ENCODE data around the gene ECI2. TPM values are rescaled to one million over a fixed set of nuclear protein-coding genes. Genes with fewer than 3 reads are reported as not detected.
A peak's percentile ranks its signal among the peaks of the same experiment; 100 is the strongest.

ECI2 gene
- total and polyA plus RNA-seq, 2 of the 13 experiments (the other 11 are each of a cell fraction or from before 2014, with no cell fraction given) = 78.5 to 228 TPM

DNA sequence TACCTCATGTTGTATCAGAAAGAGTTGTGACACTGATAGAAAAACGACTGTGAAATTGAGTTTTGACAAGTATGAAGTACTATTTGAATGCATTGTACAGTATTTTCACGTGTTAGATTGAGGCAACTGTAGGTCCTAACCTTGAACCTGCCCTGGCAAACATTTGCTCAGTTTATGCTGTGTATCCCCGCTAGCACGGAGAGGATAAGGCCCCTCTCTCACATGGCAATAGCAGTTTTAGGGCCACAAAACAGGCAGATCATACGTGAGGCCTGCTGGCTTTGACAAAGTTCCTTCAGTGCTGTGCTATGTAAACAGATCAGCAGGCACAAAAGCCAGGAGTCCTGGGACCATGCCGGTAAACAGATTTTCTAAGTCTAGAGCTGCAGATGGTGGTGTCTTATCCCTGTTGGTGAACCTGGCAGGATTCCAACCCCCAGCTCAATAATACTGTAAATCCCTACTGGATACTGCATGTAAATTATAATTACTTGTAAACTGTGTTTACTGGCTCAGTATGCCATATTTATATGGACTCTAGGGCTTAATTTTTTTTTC, 32.6 kb downstream of the ECI2 start (continued):
- TF ChIP-seq YEATS2 (CRISPR knock-in tag; IDR thresholded peaks at IDR 0.05; ENCODE audit: borderline replicate concordance) (peak; percentile 63; the same call in 1 of the 2 replicates), NFKBIZ (CRISPR knock-in tag; IDR thresholded peaks at IDR 0.05) (peak; percentile 91; the same call in 1 of the 2 replicates), PAWR (CRISPR knock-in tag; IDR thresholded peaks at IDR 0.05; ENCODE audit: borderline replicate concordance) (no peak), ZSCAN29 (CRISPR knock-in tag; conservative IDR thresholded peaks at IDR 0.05) (peak; percentile 92), SP1 (IDR thresholded peaks at IDR 0.05) (no peak), SP1 (CRISPR knock-in tag; IDR thresholded peaks at IDR 0.05) (0 out of 2 replicates have a peak, but pooled peaks have one; percentile 19), RAD51 (IDR thresholded peaks at IDR 0.05; ENCODE audit: borderline replicate concordance) (no peak), ZNF550 (CRISPR knock-in tag; IDR thresholded peaks at IDR 0.05; ENCODE audit: borderline replicate concordance) (no peak), SIX1 (CRISPR knock-in tag; IDR thresholded peaks at IDR 0.05; ENCODE audit: borderline replicate concordance) (peak; percentile 80; the same call in 1 of the 2 replicates), ZMAT3 (CRISPR knock-in tag; conservative IDR thresholded peaks at IDR 0.05) (peak; percentile 74; the same call in 1 of the 2 replicates), ZNF605 (CRISPR knock-in tag; IDR thresholded peaks at IDR 0.05) (no peak; the same call in 1 of the 2 replicates), ZNF567 (CRISPR knock-in tag; IDR thresholded peaks at IDR 0.05; ENCODE audit: borderline replicate concordance) (no peak), ZNF652 (CRISPR knock-in tag; IDR thresholded peaks at IDR 0.05; ENCODE audit: borderline replicate concordance, low read depth) (peak; percentile 53; the same call in 1 of the 2 replicates), ZKSCAN1 (IDR thresholded peaks at IDR 0.05; ENCODE audit: low read length) (no peak), ZNF775 (CRISPR knock-in tag; IDR thresholded peaks at IDR 0.05; ENCODE audit: borderline replicate concordance) (0 out of 2 replicates have a peak, but pooled peaks have one; percentile 60), KAT2B (IDR thresholded peaks at IDR 0.05; ENCODE audit: borderline replicate concordance, low read depth, low read length) (no peak)
- TF ChIP-seq, protein P1, sequence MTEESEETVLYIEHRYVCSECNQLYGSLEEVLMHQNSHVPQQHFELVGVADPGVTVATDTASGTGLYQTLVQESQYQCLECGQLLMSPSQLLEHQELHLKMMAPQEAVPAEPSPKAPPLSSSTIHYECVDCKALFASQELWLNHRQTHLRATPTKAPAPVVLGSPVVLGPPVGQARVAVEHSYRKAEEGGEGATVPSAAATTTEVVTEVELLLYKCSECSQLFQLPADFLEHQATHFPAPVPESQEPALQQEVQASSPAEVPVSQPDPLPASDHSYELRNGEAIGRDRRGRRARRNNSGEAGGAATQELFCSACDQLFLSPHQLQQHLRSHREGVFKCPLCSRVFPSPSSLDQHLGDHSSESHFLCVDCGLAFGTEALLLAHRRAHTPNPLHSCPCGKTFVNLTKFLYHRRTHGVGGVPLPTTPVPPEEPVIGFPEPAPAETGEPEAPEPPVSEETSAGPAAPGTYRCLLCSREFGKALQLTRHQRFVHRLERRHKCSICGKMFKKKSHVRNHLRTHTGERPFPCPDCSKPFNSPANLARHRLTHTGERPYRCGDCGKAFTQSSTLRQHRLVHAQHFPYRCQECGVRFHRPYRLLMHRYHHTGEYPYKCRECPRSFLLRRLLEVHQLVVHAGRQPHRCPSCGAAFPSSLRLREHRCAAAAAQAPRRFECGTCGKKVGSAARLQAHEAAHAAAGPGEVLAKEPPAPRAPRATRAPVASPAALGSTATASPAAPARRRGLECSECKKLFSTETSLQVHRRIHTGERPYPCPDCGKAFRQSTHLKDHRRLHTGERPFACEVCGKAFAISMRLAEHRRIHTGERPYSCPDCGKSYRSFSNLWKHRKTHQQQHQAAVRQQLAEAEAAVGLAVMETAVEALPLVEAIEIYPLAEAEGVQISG (CRISPR knock-in tag; IDR thresholded peaks at IDR 0.05) = peak; percentile 86
- TF ChIP-seq, protein P2, sequence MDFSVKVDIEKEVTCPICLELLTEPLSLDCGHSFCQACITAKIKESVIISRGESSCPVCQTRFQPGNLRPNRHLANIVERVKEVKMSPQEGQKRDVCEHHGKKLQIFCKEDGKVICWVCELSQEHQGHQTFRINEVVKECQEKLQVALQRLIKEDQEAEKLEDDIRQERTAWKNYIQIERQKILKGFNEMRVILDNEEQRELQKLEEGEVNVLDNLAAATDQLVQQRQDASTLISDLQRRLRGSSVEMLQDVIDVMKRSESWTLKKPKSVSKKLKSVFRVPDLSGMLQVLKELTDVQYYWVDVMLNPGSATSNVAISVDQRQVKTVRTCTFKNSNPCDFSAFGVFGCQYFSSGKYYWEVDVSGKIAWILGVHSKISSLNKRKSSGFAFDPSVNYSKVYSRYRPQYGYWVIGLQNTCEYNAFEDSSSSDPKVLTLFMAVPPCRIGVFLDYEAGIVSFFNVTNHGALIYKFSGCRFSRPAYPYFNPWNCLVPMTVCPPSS (IDR thresholded peaks at IDR 0.05) = no peak
- TF ChIP-seq, protein P3, sequence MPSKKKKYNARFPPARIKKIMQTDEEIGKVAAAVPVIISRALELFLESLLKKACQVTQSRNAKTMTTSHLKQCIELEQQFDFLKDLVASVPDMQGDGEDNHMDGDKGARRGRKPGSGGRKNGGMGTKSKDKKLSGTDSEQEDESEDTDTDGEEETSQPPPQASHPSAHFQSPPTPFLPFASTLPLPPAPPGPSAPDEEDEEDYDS (CRISPR knock-in tag; IDR thresholded peaks at IDR 0.05) = peak; percentile 69; the same call in 1 of the 2 replicates
- TF ChIP-seq, protein P4, sequence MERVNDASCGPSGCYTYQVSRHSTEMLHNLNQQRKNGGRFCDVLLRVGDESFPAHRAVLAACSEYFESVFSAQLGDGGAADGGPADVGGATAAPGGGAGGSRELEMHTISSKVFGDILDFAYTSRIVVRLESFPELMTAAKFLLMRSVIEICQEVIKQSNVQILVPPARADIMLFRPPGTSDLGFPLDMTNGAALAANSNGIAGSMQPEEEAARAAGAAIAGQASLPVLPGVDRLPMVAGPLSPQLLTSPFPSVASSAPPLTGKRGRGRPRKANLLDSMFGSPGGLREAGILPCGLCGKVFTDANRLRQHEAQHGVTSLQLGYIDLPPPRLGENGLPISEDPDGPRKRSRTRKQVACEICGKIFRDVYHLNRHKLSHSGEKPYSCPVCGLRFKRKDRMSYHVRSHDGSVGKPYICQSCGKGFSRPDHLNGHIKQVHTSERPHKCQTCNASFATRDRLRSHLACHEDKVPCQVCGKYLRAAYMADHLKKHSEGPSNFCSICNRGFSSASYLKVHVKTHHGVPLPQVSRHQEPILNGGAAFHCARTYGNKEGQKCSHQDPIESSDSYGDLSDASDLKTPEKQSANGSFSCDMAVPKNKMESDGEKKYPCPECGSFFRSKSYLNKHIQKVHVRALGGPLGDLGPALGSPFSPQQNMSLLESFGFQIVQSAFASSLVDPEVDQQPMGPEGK (CRISPR knock-in tag; IDR thresholded peaks at IDR 0.05) = peak; percentile 87

All from HepG2 (cell line).